ENCODE results near the gene VSTM2A.

VSTM2A gene

DNA sequence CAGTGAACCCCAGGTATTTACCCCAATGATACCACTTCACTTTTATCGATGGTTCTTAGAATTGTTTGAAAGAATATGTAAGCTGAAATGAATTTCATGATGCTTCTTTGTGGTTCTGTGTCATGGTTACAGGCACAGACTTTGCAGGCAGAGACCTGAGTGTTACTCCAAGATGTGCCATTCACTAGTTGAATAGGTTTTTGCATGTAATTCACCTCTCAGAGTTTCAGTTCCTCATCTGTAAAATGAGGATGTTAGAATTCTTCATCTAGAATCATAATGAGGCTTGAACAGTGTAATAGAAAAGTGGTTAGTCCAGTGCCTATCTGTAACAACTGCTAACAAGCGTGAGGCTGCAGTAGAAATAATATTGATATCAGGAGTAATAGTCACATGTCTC, 54.6 kb downstream of the VSTM2A start:
- Histone ChIP-seq H3K27ac (ENCODE audit: insufficient read depth, low read depth, low read length, poor library complexity, severe bottlenecking) (no peak overlapping the region), H3K27me3 (ENCODE audit: control insufficient read depth, insufficient read depth, low read length, poor library complexity, severe bottlenecking) (no peaks in the 10 kb centered on the region), H3K4me3 (ENCODE audit: insufficient read depth, low read depth, low read length) (no peak overlapping the region), H3K9me3 (ENCODE audit: control insufficient read depth, low read length) (no peaks in the 10 kb centered on the region), H3K36me3 (ENCODE audit: control insufficient read depth, insufficient read depth, low read length) (no peaks in the 10 kb centered on the region), H3K4me1 (ENCODE audit: control insufficient read depth, insufficient read depth, low read length) (no peaks in the 10 kb centered on the region)
- 93 to 100% methylated on average over 2 of the region's 2 CpGs for WGBS, 2 experiments

GRCh38 chr7:54615537-54615936, 73.4 kb downstream of the VSTM2A start:
- Histone ChIP-seq H3K27me3 (ENCODE audit: control insufficient read depth, insufficient read depth, low read length, poor library complexity, severe bottlenecking) (no peaks in the 10 kb centered on the region), H3K4me1 (ENCODE audit: control insufficient read depth, insufficient read depth, low read length) (no peaks in the 10 kb centered on the region), H3K27ac (ENCODE audit: insufficient read depth, low read depth, low read length, poor library complexity, severe bottlenecking) (no peak overlapping the region), H3K4me3 (ENCODE audit: insufficient read depth, low read depth, low read length) (no peak overlapping the region), H3K36me3 (ENCODE audit: control insufficient read depth, insufficient read depth, low read length) (no peaks in the 10 kb centered on the region), H3K9me3 (ENCODE audit: control insufficient read depth, low read length) (no peaks in the 10 kb centered on the region)
- 98 to 100% methylated on average over 2 of the region's 2 CpGs for WGBS, 2 experiments

Measured in ectodermal cell (in vitro differentiated cells).